H9 (cell line): ENCODE results near the gene SLC12A8. TPM values are rescaled to one million over a fixed set of nuclear protein-coding genes. Genes with fewer than 3 reads are reported as not detected.

ENCODE experiments used
- DNase-seq: peaks from one replicate; pipeline ENCODE4 v3.0.0-alpha.2; 2017
- H2AFZ ChIP-seq: one replicate; pipeline ENCODE4 v1.6.1; 2013; ENCODE audit warnings: mild to moderate bottlenecking, low read length, control low read depth, moderate library complexity
- H2AK5ac ChIP-seq: 2 replicates; pipeline ENCODE4 v1.6.1; 2013; ENCODE audit warnings: low read length, control low read depth, mixed read lengths; ENCODE audit not compliant: insufficient read length
- H2BK120ac ChIP-seq: one replicate; pipeline ENCODE4 v1.6.1; 2013; ENCODE audit warnings: low read depth, mild to moderate bottlenecking, low read length, control low read depth, inconsistent platforms; ENCODE audit not compliant: poor library complexity, severe bottlenecking
- H2BK12ac ChIP-seq: 2 replicates; pipeline ENCODE4 v1.6.1; 2013; ENCODE audit warnings: low read length, control low read depth, mixed read lengths, low read depth; ENCODE audit not compliant: insufficient read length
- H2BK15ac ChIP-seq: 2 replicates; pipeline ENCODE4 v1.6.1; 2013; ENCODE audit warnings: low read depth, low read length, control low read depth
- H2BK20ac ChIP-seq: one replicate; pipeline ENCODE4 v1.6.1; 2013; ENCODE audit warnings: low read depth, mild to moderate bottlenecking, low read length, control low read depth, inconsistent platforms; ENCODE audit not compliant: poor library complexity, severe bottlenecking
- H2BK5ac ChIP-seq: 2 replicates; pipeline ENCODE4 v1.6.1; 2013; ENCODE audit warnings: low read length, control low read depth, mixed read lengths; ENCODE audit not compliant: insufficient read length
- H3K14ac ChIP-seq: 2 replicates; pipeline ENCODE4 v1.6.1; 2013; ENCODE audit warnings: low read length, control low read depth; ENCODE audit not compliant: insufficient read depth
- H3K18ac ChIP-seq: 2 replicates; pipeline ENCODE4 v1.6.1; 2013; ENCODE audit warnings: low read depth, mild to moderate bottlenecking, mixed read lengths, low read length, control low read depth; ENCODE audit not compliant: insufficient read length
- H3K23ac ChIP-seq: 2 replicates; pipeline ENCODE4 v1.6.1; 2013; ENCODE audit warnings: low read length, control low read depth, mixed read lengths, low read depth; ENCODE audit not compliant: insufficient read length
- H3K23me2 ChIP-seq: 2 replicates; pipeline ENCODE4 v1.6.1; 2013; ENCODE audit warnings: low read depth, mild to moderate bottlenecking, mixed read lengths, low read length, control low read depth; ENCODE audit not compliant: insufficient read length, poor library complexity, severe bottlenecking
- H3K27ac ChIP-seq: 2 replicates; pipeline ENCODE4 v1.5.1; 2013; ENCODE audit warnings: low read length, control low read depth, mixed read lengths, low read depth; ENCODE audit not compliant: insufficient read length
- H3K27me3 ChIP-seq: 2 replicates; pipeline ENCODE4 v1.6.1; 2013; ENCODE audit warnings: low read length, control low read depth, inconsistent platforms; ENCODE audit not compliant: insufficient read depth
- H3K4ac ChIP-seq: 2 replicates; pipeline ENCODE4 v1.6.1; 2013; ENCODE audit warnings: low read depth, mild to moderate bottlenecking, control low read depth, inconsistent platforms, low read length, moderate library complexity
- H3K4me1 ChIP-seq: 2 replicates; pipeline ENCODE4 v1.6.1; 2013; ENCODE audit warnings: low read length, control low read depth, inconsistent platforms; ENCODE audit not compliant: insufficient read depth
- H3K4me2 ChIP-seq: 2 replicates; pipeline ENCODE4 v1.6.1; 2013; ENCODE audit warnings: low read length, control low read depth, mixed read lengths; ENCODE audit not compliant: insufficient read length, insufficient read depth
- H3K56ac ChIP-seq: 2 replicates; pipeline ENCODE4 v1.6.1; 2013; ENCODE audit warnings: low read depth, mild to moderate bottlenecking, mixed read lengths, low read length, control low read depth; ENCODE audit not compliant: insufficient read length
- H3K79me1 ChIP-seq: 2 replicates; pipeline ENCODE4 v1.6.1; 2013; ENCODE audit warnings: low read depth, mild to moderate bottlenecking, moderate library complexity, low read length, control low read depth, inconsistent platforms; ENCODE audit not compliant: insufficient read depth, poor library complexity, severe bottlenecking
- H3K79me2 ChIP-seq: 2 replicates; pipeline ENCODE4 v1.6.1; 2013; ENCODE audit warnings: low read length, control low read depth, inconsistent platforms; ENCODE audit not compliant: insufficient read depth
- H3K9ac ChIP-seq: 2 replicates; pipeline ENCODE4 v1.6.1; 2013; ENCODE audit warnings: low read length, control low read depth, mixed read lengths; ENCODE audit not compliant: insufficient read length; ENCODE audit errors: extremely low read depth
- H3K9me3 ChIP-seq: one replicate; pipeline ENCODE4 v1.6.1; 2013; ENCODE audit warnings: low read depth, low read length, inconsistent platforms; ENCODE audit not compliant: control insufficient read depth
- H3T11ph ChIP-seq: one replicate; pipeline ENCODE4 v1.6.1; 2013; ENCODE audit warnings: mild to moderate bottlenecking, low read length, control low read depth, inconsistent platforms
- H4K20me1 ChIP-seq: one replicate; pipeline ENCODE4 v1.6.1; 2013; ENCODE audit not compliant: control insufficient read depth, insufficient read length, insufficient read depth
- H4K5ac ChIP-seq: 2 replicates; pipeline ENCODE4 v1.6.1; 2013; ENCODE audit warnings: low read depth, mild to moderate bottlenecking, mixed read lengths, low read length, control low read depth; ENCODE audit not compliant: insufficient read length
- H4K8ac ChIP-seq: replicated peaks from 2 replicates; pipeline ENCODE4 v1.6.1; 2013; ENCODE audit warnings: low read length, control low read depth, mixed read lengths, low read depth; ENCODE audit not compliant: insufficient read length
- H4K91ac ChIP-seq: 2 replicates; pipeline ENCODE4 v1.6.1; 2013; ENCODE audit warnings: low read depth, mild to moderate bottlenecking, moderate library complexity, mixed read lengths, low read length, control low read depth; ENCODE audit not compliant: insufficient read length
- H3K27ac Mint-ChIP-seq, 3 experiments: 2 replicates in 2 of 3; 3 replicates in 1 of 3; pipeline ENCODE4 v1.8.0; 2020 to 2021; ENCODE audit warnings: mixed read lengths in 3 of 3, mild to moderate bottlenecking in 1 of 3, moderate library complexity in 1 of 3
- H3K27me3 Mint-ChIP-seq: 2 replicates; pipeline ENCODE4 v1.8.0; 2021; ENCODE audit warnings: low read depth, mild to moderate bottlenecking, moderate library complexity, mixed read lengths
- H3K36me3 Mint-ChIP-seq, 3 experiments: 2 replicates in 2 of 3; 3 replicates in 1 of 3; pipeline ENCODE4 v1.8.0; 2020 to 2021; ENCODE audit warnings: low read depth in 3 of 3, mixed read lengths in 3 of 3; ENCODE audit not compliant: insufficient read depth in 1 of 3
- H3K4me1 Mint-ChIP-seq, 2 experiments: 2 replicates each; pipeline ENCODE4 v1.8.0; 2020; ENCODE audit warnings: mixed read lengths in 2 of 2
- H3K4me3 Mint-ChIP-seq, 2 experiments: 2 replicates in 1 of 2; 3 replicates in 1 of 2; pipeline ENCODE4 v1.8.0; 2020 to 2021; ENCODE audit warnings: mild to moderate bottlenecking in 2 of 2, mixed read lengths in 2 of 2, moderate library complexity in 1 of 2
- H3K9me3 Mint-ChIP-seq, 2 experiments: 2 replicates in 1 of 2; 3 replicates in 1 of 2; pipeline ENCODE4 v1.8.0; 2020; ENCODE audit warnings: mild to moderate bottlenecking in 2 of 2, mixed read lengths in 2 of 2, moderate library complexity in 1 of 2
- CTCF ChIP-seq: fragments of 200-600 bp; sonication (generic); conservative IDR thresholded peaks from 3 replicates; pipeline ENCODE4 v1.8.0; 2021; ENCODE audit warnings: antibody characterized with exemption, mild to moderate bottlenecking
- whole genome bisulfite sequencing: extraction: QIAGEN DNeasy Blood & Tissue Kit; methylation state at CpG from one replicate; pipeline ENCODE4 v1.1.7; 2013; ENCODE audit warnings: missing lambda C conversion rate, low lambda C conversion rate, mixed read lengths; ENCODE audit not compliant: insufficient read length; ENCODE audit errors: extremely low coverage; 5-methylcytosine and 5-hydroxymethylcytosine counted together
- total RNA-seq: library from RNA; stranded (reverse); gene quantifications from 2 replicates; pipeline ENCODE4 v1.2.1, GENCODE V29; 2021

The SLC12A8 gene
- total RNA-seq, 1 experiment from 2014 or later = 8.2 TPM

- H2BK5ac ChIP-seq = no peak overlapping the region
- no peaks in the 10 kb centered on the region for H3K23me2 ChIP-seq
- H4K91ac ChIP-seq = no peak overlapping the region
- no peak overlapping the region for H3K18ac ChIP-seq
- H3K9me3 ChIP-seq = no peaks in the 10 kb centered on the region
- no peaks in the 10 kb centered on the region for H3K27me3 Mint-ChIP-seq
- H4K5ac ChIP-seq = no peak overlapping the region
- no peaks in the 10 kb centered on the region for H4K20me1 ChIP-seq
- no peak overlapping the region for H3K56ac ChIP-seq
- H3K36me3 Mint-ChIP-seq = peaks cover 3 to 8% (median 6%) of the 10 kb centered on the region in 3 experiments
- no peak for TF ChIP-seq CTCF
- H3K27ac ChIP-seq = no peak overlapping the region
- H3K4me1 Mint-ChIP-seq = peaks cover 47% of the 10 kb centered on the region in 2 experiments
- no peak overlapping the region for H2AFZ ChIP-seq
- no peak overlapping the region for H4K8ac ChIP-seq
- H3T11ph ChIP-seq = no peak overlapping the region
- H3K27ac Mint-ChIP-seq = peak overlapping the region in 1 of 3 experiments; percentile 61; a peak in 1 of 7 replicates
- peaks cover 0 to 1% of the 10 kb centered on the region in 2 experiments; a peak in 2 of 5 replicates for H3K9me3 Mint-ChIP-seq
- no peak overlapping the region for H2BK120ac ChIP-seq
- peaks cover 15% of the 10 kb centered on the region for H3K4me1 ChIP-seq
- no peak overlapping the region for H2BK12ac ChIP-seq
- no CpG with 5 or more reads among the region's 7 CpGs for WGBS
- H2AK5ac ChIP-seq = no peak overlapping the region
- H3K79me1 ChIP-seq = no peaks in the 10 kb centered on the region
- no peaks in the 10 kb centered on the region for H3K79me2 ChIP-seq
- no peaks in the 10 kb centered on the region for H3K27me3 ChIP-seq
- H3K14ac ChIP-seq = no peak overlapping the region
- no peak overlapping the region for H2BK15ac ChIP-seq
- no peak overlapping the region for H2BK20ac ChIP-seq
- no peak overlapping the region for H3K9ac ChIP-seq
- H3K4ac ChIP-seq = no peak overlapping the region
- H3K4me3 Mint-ChIP-seq = no peak overlapping the region
- H3K23ac ChIP-seq = no peak overlapping the region
- no peak for DNase-seq
- no peak overlapping the region for H3K4me2 ChIP-seq
Observed at GRCh38 chr3:125194061-125194848, 18.3 kb downstream of the SLC12A8 start.
